Globus pallidus (tissue), 1 donor: ENCODE data around the gene CARD6.
A peak's percentile ranks its signal among the peaks of the same experiment; 100 is the strongest.
"Not testable (repeated sequence)": the region's sequence is repeated elsewhere in the genome, so short reads cannot be mapped to it uniquely, and the experiment has no call there.

ENCODE experiments used
- DNase-seq: peaks from one replicate; pipeline ENCODE4 v3.0.0-alpha.2; 2015; ENCODE audit warnings: low spot score

Gene CARD6

GRCh38 chr5:40875958-40876357 lies 34.8 kb downstream of the CARD6 start:
- no peak for DNase-seq

GRCh38 chr5:40877371-40877988 lies 36.3 kb downstream of the CARD6 start:
- no peak for DNase-seq

GRCh38 chr5:40879163-40879942 lies 38.2 kb downstream of the CARD6 start:
- DNase-seq, result peak; percentile 18

DNA sequence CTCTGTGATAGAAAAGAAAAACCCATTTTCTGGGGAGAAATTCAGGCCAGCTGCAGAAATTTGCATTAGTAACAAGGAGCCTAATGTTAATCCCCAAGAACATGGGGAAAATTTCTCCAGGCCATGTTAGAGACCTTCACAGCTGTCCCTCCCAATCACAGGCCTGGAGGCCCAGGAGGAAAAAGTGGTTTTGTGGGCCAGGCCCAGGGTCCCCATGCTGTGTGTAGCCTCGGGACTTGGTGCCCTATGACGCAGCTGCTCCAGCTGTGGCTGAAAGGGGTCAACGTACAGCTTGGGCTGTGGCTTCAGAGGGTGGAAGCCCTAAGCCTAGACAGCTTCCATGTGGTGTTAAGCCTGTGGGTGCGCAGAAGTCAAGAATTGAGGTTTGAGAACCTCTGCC lies 41.1 kb downstream of the CARD6 start:
- DNase-seq, result no peak

GRCh38 chr5:40883051-40883450 lies 41.9 kb downstream of the CARD6 start:
- DNase-seq, result not testable (repeated sequence)

DNA sequence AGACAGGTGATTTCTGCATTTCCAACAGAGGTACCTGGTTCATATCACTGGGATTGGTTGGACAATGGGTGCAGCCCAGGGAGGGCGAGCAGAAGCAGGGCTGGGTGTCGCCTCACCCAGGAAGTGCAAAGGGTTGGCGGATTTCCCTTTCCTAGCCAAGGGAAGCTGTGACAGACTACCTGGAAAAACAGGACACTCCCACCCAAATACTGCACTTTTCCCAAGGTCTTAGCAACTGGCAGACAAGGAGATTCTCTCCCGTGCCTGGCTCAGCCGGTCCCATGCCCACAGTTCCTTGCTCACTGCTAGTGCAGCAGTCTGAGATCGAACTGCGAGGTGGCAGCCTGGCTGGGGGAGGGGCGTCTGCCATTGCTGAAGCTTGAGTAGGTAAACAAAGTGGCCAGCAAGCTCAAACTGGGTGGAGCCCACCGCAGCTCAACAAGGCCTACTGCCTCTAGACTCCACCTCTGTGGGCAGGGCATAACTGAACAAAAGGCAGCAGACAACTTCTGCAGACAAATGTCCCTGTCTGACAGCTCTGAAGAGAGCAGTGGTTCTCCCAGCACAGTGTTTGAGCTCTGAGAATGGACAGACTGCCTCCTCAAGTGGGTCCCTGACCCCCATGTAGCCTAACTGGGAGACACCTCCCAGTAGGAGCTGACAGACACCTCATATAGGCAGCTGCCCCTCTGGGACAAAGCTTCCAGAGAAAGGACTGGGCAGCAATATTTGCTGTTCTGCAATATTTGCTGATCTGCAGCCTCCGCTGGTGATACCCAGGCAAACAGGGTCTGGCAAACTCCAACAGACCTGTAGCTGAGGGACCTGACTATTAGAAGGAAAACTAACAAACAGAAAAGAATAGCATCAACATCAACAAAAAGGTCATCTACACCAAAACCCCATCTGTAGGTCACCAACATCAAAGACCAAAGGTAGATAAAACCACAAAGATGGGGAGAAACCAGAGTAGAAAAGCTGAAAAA lies 54.6 kb downstream of the CARD6 start:
- DNase-seq, result not testable (repeated sequence)

DNA sequence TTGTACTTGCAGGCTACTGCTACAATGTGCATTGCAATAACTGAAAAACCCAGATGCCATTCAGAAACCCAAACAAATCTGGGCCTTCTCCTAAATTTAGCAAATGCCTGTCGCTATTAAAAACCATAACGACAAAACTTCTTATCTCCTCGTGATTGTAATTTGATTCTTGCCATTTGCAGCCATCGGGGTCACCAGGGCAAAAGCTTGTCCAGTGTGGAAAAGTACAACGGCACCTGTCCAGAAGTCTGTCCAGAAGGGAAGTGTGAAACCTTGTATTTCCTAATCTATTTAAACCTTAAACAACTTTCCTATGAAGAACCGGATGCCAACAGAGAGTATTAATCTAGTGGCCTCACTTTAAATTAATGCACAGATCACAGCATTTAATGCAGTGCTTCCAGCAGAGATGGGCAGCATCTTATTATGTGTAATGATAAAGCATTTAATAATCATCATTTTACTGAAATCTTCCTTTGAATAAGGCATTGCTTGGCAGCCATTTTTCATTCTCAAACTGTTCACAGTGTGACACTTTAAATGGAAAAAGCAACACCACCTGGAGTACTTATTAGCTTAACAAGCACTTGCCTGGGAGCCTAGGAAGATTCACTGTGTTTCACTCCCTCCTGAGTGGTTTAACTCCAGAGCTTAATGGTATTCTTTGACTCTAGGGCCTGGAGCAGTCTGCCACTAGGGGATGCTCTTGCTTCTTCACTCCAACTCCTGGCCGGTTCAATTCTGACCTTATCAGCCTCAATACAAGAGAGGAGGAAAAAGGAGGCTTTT lies 63.2 kb downstream of the CARD6 start:
- DNase-seq, result peak; percentile 54

GRCh38 chr5:40904994-40905306 lies 63.8 kb downstream of the CARD6 start:
- DNase-seq, result no peak

DNA sequence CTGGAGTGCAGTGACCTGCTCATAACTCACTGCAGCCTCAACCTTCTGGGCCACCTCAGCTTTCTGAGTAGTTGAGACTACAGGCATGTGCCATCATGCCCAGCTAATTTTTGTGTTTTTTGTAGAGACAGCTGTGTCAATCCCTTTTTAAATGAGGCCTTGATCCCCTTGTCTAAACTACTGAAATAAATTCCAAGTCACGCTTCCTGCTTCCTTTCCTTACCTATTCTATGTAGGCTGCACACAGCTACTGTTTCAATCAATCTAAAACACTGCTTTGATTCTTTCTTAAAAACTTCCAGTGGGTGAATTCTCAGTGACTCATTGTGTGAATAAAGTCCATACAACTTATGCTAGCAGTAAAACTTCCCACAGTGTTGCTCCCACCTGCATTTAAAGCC lies 65.2 kb downstream of the CARD6 start:
- DNase-seq, result no peak

- no peak for DNase-seq
Observed at GRCh38 chr5:40909264-40909663, 68.1 kb downstream of the CARD6 start, which contains the start of gene C7. TSS of gene C7 (plus strand) at chr5:40909497. CDS start at chr5:40909611, 114 bp downstream.

- no peak for DNase-seq
Observed at GRCh38 chr5:40909723-40910122, 68.6 kb downstream of the CARD6 start.
